ENCODE measurements around the gene TGM3.

TGM3 gene

GRCh38 chr20:2374346-2375125 is 78.7 kb downstream of the TGM3 start:
- H3K79me1 ChIP-seq (replicated peaks; ENCODE audit: low read length, poor library complexity, severe bottlenecking) = no peaks in the 10 kb centered on the region
- H2BK120ac ChIP-seq (ENCODE audit: low read depth, low read length) = no peak overlapping the region
- no peak overlapping the region for H2BK15ac ChIP-seq (ENCODE audit: low read depth, poor library complexity, severe bottlenecking)
- H3K27me3 ChIP-seq (ENCODE audit: control insufficient read depth in 1 of 2, insufficient read depth in 1 of 2, low read length in 2 of 2) = peaks cover 0 to 13% of the 10 kb centered on the region in 2 experiments
- no peak overlapping the region for H3K23ac ChIP-seq (ENCODE audit: low read length in 2 of 2)
- no peak overlapping the region for H2BK5ac ChIP-seq (ENCODE audit: low read depth, low read length, poor library complexity, severe bottlenecking)
- H2BK12ac ChIP-seq (ENCODE audit: low read length in 2 of 2) = no peak overlapping the region
- H2AK5ac ChIP-seq (ENCODE audit: low read length, severe bottlenecking) = no peak overlapping the region
- no peak overlapping the region for H3K14ac ChIP-seq (ENCODE audit: low read length in 2 of 2)
- no peaks in the 10 kb centered on the region for H3K36me3 ChIP-seq (ENCODE audit: control insufficient read depth in 1 of 2, insufficient read depth in 2 of 2, low read depth in 1 of 2, low read length in 2 of 2)
- no peak overlapping the region for H4K91ac ChIP-seq (ENCODE audit: low read length)
- H3K9me3 ChIP-seq (ENCODE audit: control insufficient read depth, low read length) = no peaks in the 10 kb centered on the region
- H3K4ac ChIP-seq (ENCODE audit: low read depth in 1 of 2, low read length in 2 of 2) = no peak overlapping the region
- H3K27ac ChIP-seq (ENCODE audit: low read length, poor library complexity, severe bottlenecking) = no peak overlapping the region
- 73% methylated on average over 9 of the region's 9 CpGs for WGBS
- H3K9ac ChIP-seq (ENCODE audit: low read length) = no peak overlapping the region
- H3K4me3 ChIP-seq (ENCODE audit: insufficient read depth in 1 of 2, low read depth in 1 of 2, low read length in 2 of 2) = no peak overlapping the region
- no peak overlapping the region for H4K8ac ChIP-seq (ENCODE audit: low read length)
- no peak overlapping the region for H2AFZ ChIP-seq (ENCODE audit: low read depth, low read length)
- no peak overlapping the region for H3K4me2 ChIP-seq (ENCODE audit: low read length, poor library complexity, severe bottlenecking)
- no peaks in the 10 kb centered on the region for H3K4me1 ChIP-seq (ENCODE audit: control insufficient read depth, insufficient read depth, low read depth, low read length)
- H3K18ac ChIP-seq (ENCODE audit: low read depth in 1 of 2, low read length in 2 of 2) = no peak overlapping the region
- no peak for DNase-seq

- H3K4ac ChIP-seq (ENCODE audit: low read depth in 1 of 2, low read length in 2 of 2) = no peak overlapping the region
- no peak overlapping the region for H2BK15ac ChIP-seq (ENCODE audit: low read depth, poor library complexity, severe bottlenecking)
- H2BK120ac ChIP-seq (ENCODE audit: low read depth, low read length) = no peak overlapping the region
- 84% methylated on average over 7 of the region's 7 CpGs for WGBS
- H3K9ac ChIP-seq (ENCODE audit: low read length) = no peak overlapping the region
- H2BK12ac ChIP-seq (ENCODE audit: low read length in 2 of 2) = no peak overlapping the region
- no peak for DNase-seq
- no peak overlapping the region for H3K18ac ChIP-seq (ENCODE audit: low read depth in 1 of 2, low read length in 2 of 2)
- H3K27me3 ChIP-seq (ENCODE audit: control insufficient read depth in 1 of 2, insufficient read depth in 1 of 2, low read length in 2 of 2) = peaks cover 0 to 21% of the 10 kb centered on the region in 2 experiments
- H2AK5ac ChIP-seq (ENCODE audit: low read length, severe bottlenecking) = no peak overlapping the region
- H3K9me3 ChIP-seq (ENCODE audit: control insufficient read depth, low read length) = no peaks in the 10 kb centered on the region
- no peak overlapping the region for H3K14ac ChIP-seq (ENCODE audit: low read length in 2 of 2)
- no peak overlapping the region for H4K8ac ChIP-seq (ENCODE audit: low read length)
- H3K4me1 ChIP-seq (ENCODE audit: control insufficient read depth, insufficient read depth, low read depth, low read length) = no peaks in the 10 kb centered on the region
- no peak overlapping the region for H3K4me2 ChIP-seq (ENCODE audit: low read length, poor library complexity, severe bottlenecking)
- H3K4me3 ChIP-seq (ENCODE audit: insufficient read depth in 1 of 2, low read depth in 1 of 2, low read length in 2 of 2) = no peak overlapping the region
- H2AFZ ChIP-seq (ENCODE audit: low read depth, low read length) = no peak overlapping the region
- no peak overlapping the region for H3K23ac ChIP-seq (ENCODE audit: low read length in 2 of 2)
- no peak overlapping the region for H3K27ac ChIP-seq (ENCODE audit: low read length, poor library complexity, severe bottlenecking)
- no peaks in the 10 kb centered on the region for H3K79me1 ChIP-seq (replicated peaks; ENCODE audit: low read length, poor library complexity, severe bottlenecking)
- H4K91ac ChIP-seq (ENCODE audit: low read length) = no peak overlapping the region
- no peaks in the 10 kb centered on the region for H3K36me3 ChIP-seq (ENCODE audit: control insufficient read depth in 1 of 2, insufficient read depth in 2 of 2, low read depth in 1 of 2, low read length in 2 of 2)
- no peak overlapping the region for H2BK5ac ChIP-seq (ENCODE audit: low read depth, low read length, poor library complexity, severe bottlenecking)
Observed at GRCh38 chr20:2378893-2379292, 83.1 kb downstream of the TGM3 start.

GRCh38 chr20:2379511-2380229 is 83.9 kb downstream of the TGM3 start:
- Histone ChIP-seq H3K79me1 (replicated peaks; ENCODE audit: low read length, poor library complexity, severe bottlenecking) (no peaks in the 10 kb centered on the region), H3K4me1 (ENCODE audit: control insufficient read depth, insufficient read depth, low read depth, low read length) (no peaks in the 10 kb centered on the region), H3K27me3 (ENCODE audit: control insufficient read depth in 1 of 2, insufficient read depth in 1 of 2, low read length in 2 of 2) (peaks cover 0 to 24% of the 10 kb centered on the region in 2 experiments), H2BK12ac (ENCODE audit: low read length in 2 of 2) (no peak overlapping the region), H3K23ac (ENCODE audit: low read length in 2 of 2) (no peak overlapping the region), H2BK15ac (ENCODE audit: low read depth, poor library complexity, severe bottlenecking) (no peak overlapping the region), H3K18ac (ENCODE audit: low read depth in 1 of 2, low read length in 2 of 2) (no peak overlapping the region), H2AFZ (ENCODE audit: low read depth, low read length) (no peak overlapping the region), H2AK5ac (ENCODE audit: low read length, severe bottlenecking) (no peak overlapping the region), H2BK120ac (ENCODE audit: low read depth, low read length) (no peak overlapping the region), H3K9ac (ENCODE audit: low read length) (no peak overlapping the region), H3K36me3 (ENCODE audit: control insufficient read depth in 1 of 2, insufficient read depth in 2 of 2, low read depth in 1 of 2, low read length in 2 of 2) (no peaks in the 10 kb centered on the region), H3K4ac (ENCODE audit: low read depth in 1 of 2, low read length in 2 of 2) (no peak overlapping the region), H2BK5ac (ENCODE audit: low read depth, low read length, poor library complexity, severe bottlenecking) (no peak overlapping the region), H3K4me3 (ENCODE audit: insufficient read depth in 1 of 2, low read depth in 1 of 2, low read length in 2 of 2) (no peak overlapping the region), H4K91ac (ENCODE audit: low read length) (no peak overlapping the region), H3K4me2 (ENCODE audit: low read length, poor library complexity, severe bottlenecking) (no peak overlapping the region), H3K27ac (ENCODE audit: low read length, poor library complexity, severe bottlenecking) (no peak overlapping the region), H3K14ac (ENCODE audit: low read length in 2 of 2) (no peak overlapping the region), H3K9me3 (ENCODE audit: control insufficient read depth, low read length) (no peaks in the 10 kb centered on the region), H4K8ac (ENCODE audit: low read length) (no peak overlapping the region)
- WGBS = 57% methylated on average over 9 of the region's 9 CpGs
- DNase-seq = no peak

- no peak within 1 kb of the TSS for H3K23ac ChIP-seq (ENCODE audit: low read length in 2 of 2)
Observed at GRCh38 chr20:2380601-2381000, 84.8 kb downstream of the TGM3 start, which contains the start of gene TGM6. Gene TGM6, plus strand, starts transcription at chr20:2380901. Its CDS starts 68 bp downstream, at chr20:2380969.

More at GRCh38 chr20:2380601-2381000, 84.8 kb downstream of the TGM3 start, which contains the start of gene TGM6:
- no peak within 1 kb of the TSS for H3K18ac ChIP-seq (ENCODE audit: low read depth in 1 of 2, low read length in 2 of 2)
- 89% methylated on average over 10 of the region's 10 CpGs for WGBS
- H3K36me3 ChIP-seq (ENCODE audit: control insufficient read depth in 1 of 2, insufficient read depth in 2 of 2, low read depth in 1 of 2, low read length in 2 of 2) = no peaks in the 10 kb centered on the region
- H4K8ac ChIP-seq (ENCODE audit: low read length) = no peak within 1 kb of the TSS
- no peak within 1 kb of the TSS for H2BK12ac ChIP-seq (ENCODE audit: low read length in 2 of 2)
- no peaks in the 10 kb centered on the region for H3K4me1 ChIP-seq (ENCODE audit: control insufficient read depth, insufficient read depth, low read depth, low read length)
- no peak within 1 kb of the TSS for H3K4ac ChIP-seq (ENCODE audit: low read depth in 1 of 2, low read length in 2 of 2)
- H2BK5ac ChIP-seq (ENCODE audit: low read depth, low read length, poor library complexity, severe bottlenecking) = no peak within 1 kb of the TSS
- H3K9ac ChIP-seq (ENCODE audit: low read length) = no peak within 1 kb of the TSS
- no peak within 1 kb of the TSS for H3K4me3 ChIP-seq (ENCODE audit: insufficient read depth in 1 of 2, low read depth in 1 of 2, low read length in 2 of 2)
- H3K27me3 ChIP-seq (ENCODE audit: control insufficient read depth in 1 of 2, insufficient read depth in 1 of 2, low read length in 2 of 2) = peaks cover 0 to 22% of the 10 kb centered on the region in 2 experiments
- DNase-seq = no peak
- H2AK5ac ChIP-seq (ENCODE audit: low read length, severe bottlenecking) = no peak within 1 kb of the TSS
- no peak within 1 kb of the TSS for H3K14ac ChIP-seq (ENCODE audit: low read length in 2 of 2)
- H2BK15ac ChIP-seq (ENCODE audit: low read depth, poor library complexity, severe bottlenecking) = no peak within 1 kb of the TSS
- no peaks in the 10 kb centered on the region for H3K79me1 ChIP-seq (replicated peaks; ENCODE audit: low read length, poor library complexity, severe bottlenecking)
- H3K4me2 ChIP-seq (ENCODE audit: low read length, poor library complexity, severe bottlenecking) = no peak within 1 kb of the TSS
- H3K27ac ChIP-seq (ENCODE audit: low read length, poor library complexity, severe bottlenecking) = no peak within 1 kb of the TSS
- H2BK120ac ChIP-seq (ENCODE audit: low read depth, low read length) = no peak within 1 kb of the TSS
- H2AFZ ChIP-seq (ENCODE audit: low read depth, low read length) = no peak within 1 kb of the TSS
- no peak within 1 kb of the TSS for H4K91ac ChIP-seq (ENCODE audit: low read length)
- H3K9me3 ChIP-seq (ENCODE audit: control insufficient read depth, low read length) = no peaks in the 10 kb centered on the region

Data from mesenchymal stem cell (in vitro differentiated cells and primary cell).